Measurements from ENCODE around the gene DLEU7. TPM values are rescaled to one million over a fixed set of nuclear protein-coding genes. Genes with fewer than 3 reads are reported as not detected.

DLEU7 gene
- total and polyA plus RNA-seq, 10 of the 15 experiments (the other 5 are each of a cell fraction or from before 2014, with no cell fraction given): not detected

- TF ChIP-seq, protein P1, sequence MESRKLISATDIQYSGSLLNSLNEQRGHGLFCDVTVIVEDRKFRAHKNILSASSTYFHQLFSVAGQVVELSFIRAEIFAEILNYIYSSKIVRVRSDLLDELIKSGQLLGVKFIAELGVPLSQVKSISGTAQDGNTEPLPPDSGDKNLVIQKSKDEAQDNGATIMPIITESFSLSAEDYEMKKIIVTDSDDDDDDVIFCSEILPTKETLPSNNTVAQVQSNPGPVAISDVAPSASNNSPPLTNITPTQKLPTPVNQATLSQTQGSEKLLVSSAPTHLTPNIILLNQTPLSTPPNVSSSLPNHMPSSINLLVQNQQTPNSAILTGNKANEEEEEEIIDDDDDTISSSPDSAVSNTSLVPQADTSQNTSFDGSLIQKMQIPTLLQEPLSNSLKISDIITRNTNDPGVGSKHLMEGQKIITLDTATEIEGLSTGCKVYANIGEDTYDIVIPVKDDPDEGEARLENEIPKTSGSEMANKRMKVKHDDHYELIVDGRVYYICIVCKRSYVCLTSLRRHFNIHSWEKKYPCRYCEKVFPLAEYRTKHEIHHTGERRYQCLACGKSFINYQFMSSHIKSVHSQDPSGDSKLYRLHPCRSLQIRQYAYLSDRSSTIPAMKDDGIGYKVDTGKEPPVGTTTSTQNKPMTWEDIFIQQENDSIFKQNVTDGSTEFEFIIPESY (IDR thresholded peaks at IDR 0.05): no peak
- no peak for TF ChIP-seq HDAC6 (IDR thresholded peaks at IDR 0.05; ENCODE audit: unreplicated experiment)
- TF ChIP-seq POLR2AphosphoS5 (IDR thresholded peaks at IDR 0.05; ENCODE audit: low read length): peak; percentile 69
- TF ChIP-seq CREM (IDR thresholded peaks at IDR 0.05; ENCODE audit: low read depth): no peak
- no peak for TF ChIP-seq SUPT20H (IDR thresholded peaks at IDR 0.05; ENCODE audit: borderline replicate concordance, control insufficient read depth, low read depth, low read length)
- peak; percentile 29 to 35; a peak in 1 of 4 replicates for TF ChIP-seq IKZF2 (IDR thresholded peaks at IDR 0.05)
- TF ChIP-seq HDAC2 (IDR thresholded peaks at IDR 0.05): no peak
- no peak for TF ChIP-seq CEBPB (IDR thresholded peaks at IDR 0.05; ENCODE audit: borderline replicate concordance in 1 of 2, low read depth in 2 of 2, low read length in 2 of 2)
- TF ChIP-seq KLF5 (IDR thresholded peaks at IDR 0.05; ENCODE audit: partially characterized antibody): no peak
- no peak for TF ChIP-seq TARDBP (IDR thresholded peaks at IDR 0.05; ENCODE audit: borderline replicate concordance)
- TF ChIP-seq NFYA (IDR thresholded peaks at IDR 0.05; ENCODE audit: borderline replicate concordance, low read depth, low read length): no peak
- TF ChIP-seq POU2F2 (IDR thresholded peaks at IDR 0.05; ENCODE audit: borderline replicate concordance, low read depth, low read length): no peak
- no peak for TF ChIP-seq BMI1 (IDR thresholded peaks at IDR 0.05; ENCODE audit: borderline replicate concordance)
- no peak for TF ChIP-seq WRNIP1 (IDR thresholded peaks at IDR 0.05; ENCODE audit: borderline replicate concordance, low read depth, low read length)
- TF ChIP-seq NR2C1 (IDR thresholded peaks at IDR 0.05): no peak
- no peak for TF ChIP-seq IRF4 (IDR thresholded peaks at IDR 0.05; ENCODE audit: low read depth, low read length)
- no peak for TF ChIP-seq SIN3A (IDR thresholded peaks at IDR 0.05; ENCODE audit: low read depth, low read length)
- no peak for TF ChIP-seq CHD2 (IDR thresholded peaks at IDR 0.05; ENCODE audit: borderline replicate concordance, low read depth, low read length)
- no peak for TF ChIP-seq RAD51 (IDR thresholded peaks at IDR 0.05)
- TF ChIP-seq CHD1 (IDR thresholded peaks at IDR 0.05; ENCODE audit: low read depth, low read length): no peak
- no peak for TF ChIP-seq PAX8 (IDR thresholded peaks at IDR 0.05)
- TF ChIP-seq CBFB (IDR thresholded peaks at IDR 0.05; ENCODE audit: low read depth): no peak
- TF ChIP-seq FOS (IDR thresholded peaks at IDR 0.05; ENCODE audit: borderline replicate concordance, extremely low read depth, insufficient read length): no peak
- TF ChIP-seq RUNX3 (IDR thresholded peaks at IDR 0.05; ENCODE audit: low read length): peak; percentile 46
- TF ChIP-seq RELA (IDR thresholded peaks at IDR 0.05; ENCODE audit: borderline replicate concordance, partially characterized antibody): no peak
- TF ChIP-seq MYC (IDR thresholded peaks at IDR 0.05; ENCODE audit: insufficient read depth, insufficient read length, insufficient replicate concordance, low read length, severe bottlenecking): no peak
- no peak for TF ChIP-seq CBX3 (IDR thresholded peaks at IDR 0.05; ENCODE audit: borderline replicate concordance, low read depth)
- no peak for TF ChIP-seq DPF2 (IDR thresholded peaks at IDR 0.05)
- no peak for TF ChIP-seq FOXM1 (IDR thresholded peaks at IDR 0.05; ENCODE audit: low read depth, low read length)
- TF ChIP-seq TCF12 (IDR thresholded peaks at IDR 0.05; ENCODE audit: low read depth, low read length): peak; percentile 72
- no peak for TF ChIP-seq BHLHE40 (IDR thresholded peaks at IDR 0.05; ENCODE audit: borderline replicate concordance in 1 of 2, low read depth in 2 of 2, low read length in 1 of 2)
- TF ChIP-seq NFXL1 (IDR thresholded peaks at IDR 0.05; ENCODE audit: borderline replicate concordance): no peak
- TF ChIP-seq ZNF24 (IDR thresholded peaks at IDR 0.05): no peak
Observed at GRCh38 chr13:50892210-50892944, 48.9 kb upstream of the DLEU7 start (continued).

Measured in GM12878 (cell line).